Common myeloid progenitor, CD34-positive (primary cell): ENCODE measurements around the gene MALAT1.
"Not testable (repeated sequence)": the region's sequence is repeated elsewhere in the genome, so short reads cannot be mapped to it uniquely, and the experiment has no call there.

ENCODE experiments used
- CTCF ChIA-PET: fragments of 350-600 bp; sonication (Branson Sonifier 250); formaldehyde crosslinking; loops from one replicate; lab custom pipeline; 2021; ENCODE audit warnings: antibody characterized with exemption; lab: Charles Lee
- POLR2A ChIA-PET: fragments of 350-600 bp; sonication (Branson Sonifier 250); formaldehyde crosslinking; loops from one replicate; lab custom pipeline; 2021; ENCODE audit warnings: antibody characterized with exemption; lab: Charles Lee
- DNase-seq, 3 donors: peaks; one replicate each; pipeline versions ENCODE4 v3.0.0 to v3.0.0-alpha.2; 2013
- H3K27ac ChIP-seq, 2 experiments: 1 replicate in 1 of 2; 2 replicates in 1 of 2; pipeline ENCODE4 v1.7.0; 2013; ENCODE audit warnings: inconsistent platforms in 2 of 2, low read length in 2 of 2, mild to moderate bottlenecking in 2 of 2, low read depth in 1 of 2, moderate library complexity in 1 of 2; ENCODE audit not compliant: severe bottlenecking in 2 of 2, insufficient read depth in 1 of 2, poor library complexity in 1 of 2
- H3K27me3 ChIP-seq, 5 experiments: replicated peaks in 2 of 5; 1 replicate in 3 of 5; 2 replicates in 2 of 5; pipeline versions ENCODE4 v1.6.1 to v1.7.0; 2013; ENCODE audit warnings: low read length in 4 of 5, mild to moderate bottlenecking in 2 of 5, moderate library complexity in 2 of 5, inconsistent platforms in 1 of 5; ENCODE audit not compliant: insufficient read depth in 5 of 5, control insufficient read depth in 4 of 5
- H3K36me3 ChIP-seq, 4 experiments: 1 replicate in 2 of 4; 2 replicates in 2 of 4; pipeline versions ENCODE4 v1.6.1 to v1.7.0; 2013; ENCODE audit warnings: low read length in 3 of 4, control low read depth in 1 of 4, mild to moderate bottlenecking in 1 of 4; ENCODE audit not compliant: control insufficient read depth in 4 of 4, insufficient read depth in 4 of 4
- H3K4me1 ChIP-seq, 4 experiments: 1 replicate in 3 of 4; 2 replicates in 1 of 4; pipeline versions ENCODE4 v1.6.1 to v1.7.1; 2013; ENCODE audit warnings: low read length in 3 of 4, mild to moderate bottlenecking in 3 of 4, control low read depth in 1 of 4, inconsistent platforms in 1 of 4, moderate library complexity in 1 of 4; ENCODE audit not compliant: control insufficient read depth in 4 of 4, insufficient read depth in 4 of 4; ENCODE audit errors: control extremely low read depth in 1 of 4
- H3K4me3 ChIP-seq, 7 experiments: 1 replicate in 4 of 7; 2 replicates in 3 of 7; pipeline versions ENCODE4 v1.5.1 to v1.7.0; 2013; ENCODE audit warnings: mild to moderate bottlenecking in 7 of 7, low read length in 6 of 7, moderate library complexity in 6 of 7, inconsistent platforms in 2 of 7, low read depth in 2 of 7, control low read depth in 1 of 7; ENCODE audit not compliant: insufficient read depth in 4 of 7, control insufficient read depth in 1 of 7; ENCODE audit errors: extremely low read depth in 1 of 7
- H3K9me3 ChIP-seq, 5 experiments: 1 replicate in 4 of 5; 2 replicates in 1 of 5; pipeline versions ENCODE4 v1.6.1 to v1.7.1; 2013; ENCODE audit warnings: low read length in 4 of 5, mild to moderate bottlenecking in 2 of 5, inconsistent platforms in 1 of 5, low read depth in 1 of 5, moderate library complexity in 1 of 5; ENCODE audit not compliant: control insufficient read depth in 4 of 5, insufficient read depth in 2 of 5; ENCODE audit errors: control extremely low read depth in 1 of 5
- WGBS: methylation state at CpG from one replicate; pipeline ENCODE4 v1.1.5; 2013; ENCODE audit not compliant: insufficient coverage; 5-methylcytosine and 5-hydroxymethylcytosine counted together

Gene MALAT1

DNA sequence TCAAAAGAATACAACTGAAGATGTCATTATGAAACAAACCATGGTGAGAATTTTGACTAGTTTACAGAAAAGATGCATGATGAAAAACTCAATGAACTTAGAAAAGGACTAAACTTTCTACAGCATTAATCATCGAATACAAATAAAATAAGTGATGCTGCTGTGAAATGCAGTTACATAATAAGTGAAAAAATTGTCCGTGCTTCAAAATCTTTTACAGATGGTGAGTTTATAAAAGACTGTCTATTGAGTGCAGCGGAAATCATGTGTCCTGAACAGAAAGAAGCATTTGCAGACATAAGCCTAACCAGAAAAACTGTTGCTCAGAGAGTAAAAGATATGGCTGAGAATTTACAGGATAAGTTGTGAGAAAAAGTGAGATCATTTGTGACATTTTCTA lies 42.4 kb upstream of the MALAT1 start:
- no peak for DNase-seq
- 100% methylated on average over 2 of the region's 3 CpGs for WGBS
- Histone ChIP-seq H3K9me3 (no peaks in the 10 kb centered on the region), H3K4me3 (no peak overlapping the region), H3K36me3 (no peaks in the 10 kb centered on the region), H3K4me1 (peaks cover 0 to 17% (median 12%) of the 10 kb centered on the region in 4 experiments), H3K27ac (no peak overlapping the region), H3K27me3 (no peaks in the 10 kb centered on the region)
- ChIA-PET POLR2A (no interaction called here), CTCF (no interaction called here)

DNA sequence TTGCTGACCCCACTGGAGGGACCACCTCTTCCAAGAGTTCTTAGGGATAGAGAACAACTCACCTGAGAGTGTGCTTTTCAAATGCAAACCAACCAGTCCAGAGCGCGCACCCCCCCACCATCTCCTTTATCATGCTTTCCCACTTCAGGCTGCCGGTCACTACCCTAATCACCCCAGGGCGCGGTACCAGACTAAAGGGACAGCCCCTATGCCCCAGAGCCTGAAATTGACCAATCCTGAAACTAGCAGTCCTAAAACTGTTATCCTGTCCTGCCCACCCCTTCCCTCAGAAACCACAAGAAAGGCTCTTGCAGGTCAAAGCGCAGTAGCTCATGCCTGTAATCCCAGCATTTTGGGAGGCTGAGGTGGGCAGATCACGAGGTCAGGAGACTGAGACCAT lies 39.3 kb upstream of the MALAT1 start:
- H3K36me3 ChIP-seq = no peaks in the 10 kb centered on the region
- WGBS = 96% methylated on average over 7 of the region's 7 CpGs
- no peaks in the 10 kb centered on the region for H3K9me3 ChIP-seq
- no peak overlapping the region for H3K27ac ChIP-seq
- peaks cover 0 to 14% (median 8%) of the 10 kb centered on the region in 4 experiments for H3K4me1 ChIP-seq
- ChIA-PET POLR2A (no interaction called here), CTCF (interaction anchor here (0.9 to 6.0 kb wide), 2 partner anchors 11 to 27 kb away, joined by 3 to 43 read pairs; no protein-coding TSS in a partner anchor)
- no peaks in the 10 kb centered on the region for H3K27me3 ChIP-seq
- H3K4me3 ChIP-seq = no peak overlapping the region
- DNase-seq = no peak

DNA sequence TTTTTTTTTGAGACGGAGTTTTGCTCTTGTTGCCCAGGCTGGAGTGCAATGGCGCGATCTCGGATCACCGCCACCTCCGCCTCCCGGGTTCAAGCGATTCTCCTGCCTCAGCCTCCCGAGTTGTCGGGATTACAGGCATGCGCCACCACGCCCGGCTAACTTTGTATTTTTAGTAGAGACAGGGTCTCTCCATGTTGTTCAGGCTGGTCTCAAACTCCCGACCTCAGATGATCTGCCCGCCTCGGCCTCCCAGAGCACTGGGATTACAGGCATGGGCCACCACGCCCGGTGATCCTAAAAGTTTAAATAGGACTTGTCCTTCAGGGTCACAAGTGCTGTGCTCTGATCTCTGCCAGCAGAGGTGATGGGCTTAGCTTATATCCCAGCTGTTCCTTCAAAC lies 33.4 kb upstream of the MALAT1 start:
- not testable (repeated sequence) for H3K27ac ChIP-seq, H3K36me3 ChIP-seq, H3K9me3 ChIP-seq, H3K27me3 ChIP-seq, H3K4me3 ChIP-seq, H3K4me1 ChIP-seq, DNase-seq
- POLR2A ChIA-PET = interaction anchor here (0.6 to 15.5 kb wide), 4 partner anchors 10 to 32 kb away, joined by 3 to 1072 read pairs (median 4); partner anchors contain the start of gene MALAT1
- CTCF ChIA-PET = interaction anchor here (1.2 to 18.9 kb wide), 5 partner anchors 22 to 82 kb away, joined by 3 to 653 read pairs (median 3); partner anchors contain the start of gene MALAT1
- 99% methylated on average over 15 of the region's 18 CpGs for WGBS

DNA sequence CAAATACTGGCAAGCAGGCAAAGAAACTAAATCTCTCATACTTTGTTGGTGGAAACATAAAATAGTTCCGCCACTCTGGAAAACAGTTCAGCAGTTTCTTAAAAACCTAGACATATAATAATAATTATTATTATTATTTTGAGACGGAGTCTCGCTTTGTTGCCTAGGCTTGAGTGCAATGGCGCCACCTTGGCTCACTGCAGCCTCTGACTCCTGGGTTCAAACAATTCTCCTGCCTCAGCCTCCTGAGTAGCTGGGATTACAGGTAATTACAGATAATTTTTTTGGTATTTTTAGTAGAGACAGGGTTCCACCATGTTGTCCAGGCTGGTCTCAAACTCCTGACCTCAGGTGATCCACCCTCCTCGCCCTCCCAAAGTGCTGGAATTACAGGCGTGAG lies 31.5 kb upstream of the MALAT1 start:
- H3K36me3 ChIP-seq, H3K9me3 ChIP-seq, H3K27ac ChIP-seq, H3K27me3 ChIP-seq, DNase-seq, H3K4me3 ChIP-seq: not testable (repeated sequence)
- no CpG with 5 or more reads among the region's 6 CpGs for WGBS
- POLR2A ChIA-PET = interaction anchor here (15.5 kb wide), 1 partner anchor 31 kb away, joined by 1072 read pairs; the partner anchor contains the start of gene MALAT1
- peaks cover under 1 to 23% (median 17%) of the 10 kb centered on the region in 4 experiments for H3K4me1 ChIP-seq
- CTCF ChIA-PET = interaction anchor here (0.8 to 18.9 kb wide), 4 partner anchors 12 to 100 kb away, joined by 3 to 653 read pairs (median 3); partner anchors contain the start of gene MALAT1

DNA sequence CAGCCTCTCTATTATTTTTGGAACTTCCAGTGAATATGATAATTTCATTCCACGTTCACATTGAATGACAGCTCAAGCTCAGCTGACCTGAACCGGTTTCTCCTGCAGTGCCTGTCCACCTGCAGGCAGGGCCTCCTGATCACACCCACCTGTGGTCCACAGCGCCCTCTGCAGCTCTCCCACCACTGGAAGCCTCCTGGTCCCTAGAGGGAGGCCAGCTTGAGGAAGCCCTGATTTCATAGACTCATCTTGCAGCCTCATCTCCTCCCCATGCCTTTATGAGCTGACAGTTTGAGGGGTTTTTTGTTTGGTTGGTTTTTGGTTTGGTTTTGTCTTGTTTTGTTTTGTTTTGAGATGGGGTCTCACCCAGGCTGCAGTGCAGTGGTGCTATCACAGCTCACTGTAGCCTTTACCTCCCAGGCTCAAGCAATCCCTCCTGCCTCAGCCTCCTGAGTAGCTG lies 29.9 kb upstream of the MALAT1 start:
- peak; percentile 65 to 79 (median 76) for DNase-seq
- WGBS = 19% methylated on average over 3 of the region's 3 CpGs
- H3K27ac ChIP-seq = no peak overlapping the region

DNA sequence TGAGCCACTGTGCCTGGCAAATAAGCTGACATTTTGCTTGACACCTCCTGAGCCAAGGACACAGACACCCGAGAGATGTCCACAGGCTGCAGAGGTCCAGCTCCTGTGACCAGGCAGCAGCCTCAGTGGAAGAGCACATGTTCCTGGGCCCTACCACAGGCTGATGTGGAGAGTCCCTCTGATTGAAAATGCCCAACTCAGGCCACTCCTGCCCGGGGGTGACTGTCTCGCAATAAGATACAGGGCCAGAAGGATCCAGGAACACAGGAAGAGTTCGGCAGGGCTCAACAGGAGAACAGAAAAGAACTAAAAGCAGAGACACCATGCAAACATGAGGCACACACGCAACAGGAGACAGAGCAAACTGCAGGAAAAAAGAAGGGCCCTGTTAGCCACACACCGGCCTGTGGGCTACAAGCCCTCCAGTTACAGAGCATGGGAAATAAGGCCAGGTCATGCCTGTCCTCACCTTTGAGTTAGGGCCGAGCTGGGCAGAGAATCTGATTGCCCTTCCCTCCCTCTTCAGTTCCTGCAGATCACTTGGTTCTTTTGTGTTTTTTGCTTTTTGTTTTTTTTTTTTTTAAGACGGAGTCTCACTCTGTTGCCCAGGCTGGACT lies 28.3 kb upstream of the MALAT1 start:
- H3K4me3 ChIP-seq = no peak overlapping the region
- no peaks in the 10 kb centered on the region for H3K36me3 ChIP-seq
- H3K4me1 ChIP-seq = peaks cover 10 to 40% (median 30%) of the 10 kb centered on the region in 4 experiments
- no peak for DNase-seq
- CTCF ChIA-PET = interaction anchor here (1.4 to 18.9 kb wide), 7 partner anchors 9 to 107 kb away, joined by 7 to 653 read pairs (median 14); partner anchors contain the start of gene MALAT1
- 94% methylated on average over 6 of the region's 8 CpGs for WGBS
- POLR2A ChIA-PET = interaction anchor here (0.7 to 15.5 kb wide), 7 partner anchors 8 to 54 kb away, joined by 3 to 1072 read pairs (median 6); partner anchors contain the start of genes MALAT1 and NEAT1
- H3K27ac ChIP-seq = peak overlapping the region in 1 of 2 experiments; percentile 12
- H3K9me3 ChIP-seq = no peaks in the 10 kb centered on the region
- H3K27me3 ChIP-seq = no peaks in the 10 kb centered on the region

More for the DNA sequence above, 29.9 kb upstream of the MALAT1 start:
- Histone ChIP-seq H3K27me3 (no peaks in the 10 kb centered on the region), H3K36me3 (no peaks in the 10 kb centered on the region), H3K4me3 (no peak overlapping the region), H3K9me3 (no peaks in the 10 kb centered on the region), H3K4me1 (peaks cover 10 to 33% (median 30%) of the 10 kb centered on the region in 4 experiments)
- CTCF ChIA-PET = interaction anchor here (0.7 to 18.9 kb wide), 20 partner anchors 9 to 156 kb away, joined by 3 to 653 read pairs (median 4); partner anchors contain the start of gene MALAT1
- POLR2A ChIA-PET = interaction anchor here (0.6 to 15.5 kb wide), 7 partner anchors 27 to 103 kb away, joined by 3 to 1072 read pairs (median 4); partner anchors contain the start of gene MALAT1
